ENCODE measurements around the gene EFHB.

GRCh38 chr3:19937459-19938294 lies 3.7 kb upstream of the EFHB start:
- TF ChIP-seq RAD21 (conservative IDR thresholded peaks at IDR 0.05 in 1 of 2, IDR thresholded peaks at IDR 0.05 in 1 of 2): no peak
- TF ChIP-seq CTCF (IDR thresholded peaks at IDR 0.05): no peak
- no peak for TF ChIP-seq POLR2A (IDR thresholded peaks at IDR 0.05; ENCODE audit: low read length)
- TF ChIP-seq USF2 (IDR thresholded peaks at IDR 0.05): no peak
- no peak for TF ChIP-seq BHLHE40 (IDR thresholded peaks at IDR 0.05; ENCODE audit: low read depth, low read length)
- no peak for TF ChIP-seq JUN (IDR thresholded peaks at IDR 0.05)
